Mucosa of rectum (tissue), 2 donors: ENCODE data around the gene LNP1.

Source experiments
- H3K27ac ChIP-seq, 2 donors: one replicate each; pipeline ENCODE4 v1.7.0; 2013; ENCODE audit warnings: inconsistent platforms in 2 of 2, low read depth in 2 of 2, low read length in 2 of 2
- H3K27me3 ChIP-seq, 2 donors: one replicate each; pipeline ENCODE4 v1.7.0; 2013; ENCODE audit warnings: low read length in 2 of 2; ENCODE audit not compliant: control insufficient read depth in 2 of 2, insufficient read depth in 2 of 2
- H3K36me3 ChIP-seq, 2 donors: one replicate each; pipeline ENCODE4 v1.7.0; 2013; ENCODE audit warnings: low read length in 2 of 2; ENCODE audit not compliant: control insufficient read depth in 2 of 2, insufficient read depth in 2 of 2
- H3K4me1 ChIP-seq, 2 donors: one replicate each; pipeline ENCODE4 v1.7.0; 2013; ENCODE audit warnings: low read length in 2 of 2, mild to moderate bottlenecking in 1 of 2; ENCODE audit not compliant: control insufficient read depth in 2 of 2, insufficient read depth in 2 of 2
- H3K4me3 ChIP-seq, 2 donors: one replicate each; pipeline ENCODE4 v1.7.0; 2013; ENCODE audit warnings: low read length in 2 of 2
- H3K9ac ChIP-seq, 2 donors: one replicate each; pipeline ENCODE4 v1.7.0; 2013; ENCODE audit warnings: low read length in 2 of 2, low read depth in 1 of 2, mild to moderate bottlenecking in 1 of 2
- H3K9me3 ChIP-seq, 2 donors: one replicate each; pipeline ENCODE4 v1.7.0; 2013; ENCODE audit warnings: low read length in 2 of 2; ENCODE audit not compliant: control insufficient read depth in 2 of 2
- donor health status: healthy.
- donor health status: Normal muscosa, but diverticular disease.

Gene LNP1

DNA sequence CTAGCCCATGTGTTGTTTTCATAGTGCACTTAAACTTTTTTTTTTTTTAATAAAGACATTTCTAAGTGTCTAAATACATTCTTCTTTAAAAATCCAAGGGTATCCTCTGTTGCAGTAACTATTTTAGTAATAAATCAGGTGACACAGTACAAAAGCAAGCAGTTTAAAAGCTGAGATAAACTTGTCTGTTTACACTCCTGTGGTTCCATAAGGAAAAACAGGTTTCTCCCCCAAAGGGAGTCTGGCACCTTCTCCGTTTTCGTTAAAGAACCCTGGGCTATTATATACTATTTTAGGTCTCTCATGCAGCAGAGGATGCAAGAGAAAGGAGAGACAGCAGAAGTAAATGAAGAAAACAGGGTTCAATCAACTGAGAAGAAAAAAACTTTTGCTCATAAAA is 47.9 kb downstream of the LNP1 start:
- H3K36me3 ChIP-seq, result no peaks in the 10 kb centered on the region
- H3K27ac ChIP-seq, result no peak overlapping the region
- no peak overlapping the region for H3K4me3 ChIP-seq
- no peaks in the 10 kb centered on the region for H3K27me3 ChIP-seq
- no peaks in the 10 kb centered on the region for H3K9me3 ChIP-seq
- no peaks in the 10 kb centered on the region for H3K4me1 ChIP-seq
- no peak overlapping the region for H3K9ac ChIP-seq

DNA sequence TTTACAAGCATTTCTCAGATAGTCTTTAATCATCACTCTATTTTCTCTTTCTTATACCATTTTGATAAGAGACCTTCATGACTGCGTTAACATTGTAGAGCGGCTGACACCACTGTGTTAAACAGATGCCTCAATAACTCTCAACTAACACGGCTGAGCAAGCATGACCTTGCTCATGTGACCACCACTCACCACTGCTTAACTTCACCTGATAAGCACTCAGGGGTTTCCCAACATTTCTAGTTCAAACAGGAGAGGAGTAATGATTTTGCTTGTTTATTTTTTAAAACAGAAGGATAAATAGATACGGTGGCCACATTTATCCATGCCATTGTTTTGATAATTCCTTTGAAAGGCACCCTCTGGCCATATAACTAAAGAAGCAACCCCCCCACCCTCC is 53.3 kb downstream of the LNP1 start:
- H3K27ac ChIP-seq, result no peak overlapping the region
- H3K9ac ChIP-seq, result no peak overlapping the region
- H3K4me1 ChIP-seq, result no peaks in the 10 kb centered on the region
- H3K36me3 ChIP-seq, result no peaks in the 10 kb centered on the region
- H3K27me3 ChIP-seq, result no peaks in the 10 kb centered on the region
- no peaks in the 10 kb centered on the region for H3K9me3 ChIP-seq
- H3K4me3 ChIP-seq, result no peak overlapping the region

DNA sequence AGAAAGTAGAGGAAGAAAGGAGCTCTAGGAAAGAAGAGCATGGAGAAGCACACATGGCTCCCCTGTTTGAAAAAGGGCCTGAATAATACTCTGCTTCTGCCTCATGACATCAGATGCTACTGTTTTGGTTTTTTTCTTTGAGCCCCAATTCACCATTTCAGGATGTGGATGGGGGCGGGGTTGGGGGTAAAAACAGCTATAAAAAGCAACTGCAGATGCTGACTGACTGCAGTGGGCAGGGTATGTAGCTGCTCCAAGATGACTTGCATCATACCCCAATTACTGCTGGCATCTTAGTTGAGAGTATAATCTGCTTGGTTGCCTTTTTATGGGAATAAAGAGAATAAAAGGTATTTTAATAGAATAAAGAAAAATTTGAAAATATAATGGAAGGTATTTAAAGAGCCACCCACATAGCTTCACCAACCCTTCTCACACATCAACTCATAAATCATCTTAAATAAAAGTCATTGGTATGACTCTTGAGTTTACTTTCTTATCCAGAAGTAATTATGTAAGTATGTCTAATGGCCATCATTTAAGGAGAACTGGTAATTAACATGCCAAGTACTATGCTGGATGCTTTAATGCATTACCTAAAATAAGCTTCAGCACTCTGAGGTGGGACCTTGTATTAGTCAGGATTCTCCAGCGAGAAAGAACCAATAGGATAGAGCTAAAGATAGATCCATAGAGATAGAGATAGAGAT is 54.7 kb downstream of the LNP1 start:
- H3K27ac ChIP-seq, result no peak overlapping the region
- no peak overlapping the region for H3K9ac ChIP-seq
- H3K27me3 ChIP-seq, result no peaks in the 10 kb centered on the region
- H3K4me1 ChIP-seq, result no peaks in the 10 kb centered on the region
- H3K9me3 ChIP-seq, result no peaks in the 10 kb centered on the region
- H3K4me3 ChIP-seq, result no peak overlapping the region
- no peaks in the 10 kb centered on the region for H3K36me3 ChIP-seq

DNA sequence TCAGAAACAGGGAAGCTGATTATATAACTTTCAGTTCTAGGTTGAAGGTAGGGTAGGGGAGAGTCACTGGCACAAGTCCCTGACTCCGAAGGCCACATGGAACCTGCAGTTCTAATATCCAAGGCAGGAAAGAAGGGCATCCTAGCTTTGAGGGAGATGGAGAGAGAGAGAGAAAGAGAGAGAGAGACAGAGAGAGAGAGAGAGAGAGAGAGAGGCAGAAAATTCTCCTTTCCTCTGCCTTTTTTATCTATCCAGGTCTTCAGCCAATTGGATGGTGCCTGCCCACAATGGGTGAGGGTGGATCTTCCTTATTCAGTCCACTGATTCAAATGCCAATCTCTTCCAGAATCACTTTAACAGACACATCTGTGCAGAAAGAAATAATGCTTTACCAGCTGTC is 55.4 kb downstream of the LNP1 start:
- Histone ChIP-seq H3K4me1 (no peaks in the 10 kb centered on the region), H3K4me3 (no peak overlapping the region), H3K27me3 (no peaks in the 10 kb centered on the region), H3K27ac (no peak overlapping the region), H3K9ac (no peak overlapping the region), H3K9me3 (no peaks in the 10 kb centered on the region), H3K36me3 (no peaks in the 10 kb centered on the region)

DNA sequence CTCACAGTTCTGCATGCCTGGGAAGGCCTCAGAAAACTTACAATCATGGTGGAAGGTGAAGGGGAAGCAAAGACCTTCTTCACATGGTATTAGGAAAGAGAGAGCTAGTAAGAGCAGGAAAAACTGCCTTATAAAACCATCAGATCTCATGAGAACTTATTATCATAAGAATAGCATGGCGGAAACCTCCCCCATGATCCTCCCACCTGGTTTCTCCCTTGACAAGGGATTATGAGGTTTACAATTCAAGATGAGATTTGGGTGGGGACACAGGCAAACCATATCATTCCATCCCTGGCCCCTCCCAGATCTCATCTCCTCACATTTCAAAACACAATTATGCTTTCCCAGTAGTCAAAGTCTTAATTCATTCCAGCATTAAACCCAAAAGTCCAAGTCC is 56.5 kb downstream of the LNP1 start:
- Histone ChIP-seq H3K36me3 (no peaks in the 10 kb centered on the region), H3K4me3 (no peak overlapping the region), H3K9ac (no peak overlapping the region), H3K27ac (no peak overlapping the region), H3K27me3 (no peaks in the 10 kb centered on the region), H3K4me1 (no peaks in the 10 kb centered on the region), H3K9me3 (no peaks in the 10 kb centered on the region)

DNA sequence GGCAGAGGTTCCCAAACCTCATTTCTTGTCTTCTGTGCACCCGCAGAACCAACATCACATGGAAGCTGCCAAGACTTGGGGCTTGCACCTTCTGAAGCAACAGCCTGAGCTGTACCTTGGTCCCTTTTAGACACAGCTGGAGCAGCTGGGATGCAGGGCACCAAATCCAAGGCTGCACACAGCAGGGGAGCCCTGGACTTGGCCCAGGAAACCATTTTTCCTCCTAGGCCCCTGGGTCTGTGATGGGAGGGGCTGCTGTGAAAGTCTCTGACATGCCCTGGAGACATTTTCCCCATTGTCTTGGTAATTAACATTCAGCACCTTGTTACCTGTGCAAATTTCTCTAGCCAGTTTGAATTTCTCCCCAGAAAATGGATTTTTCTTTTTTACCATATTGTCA is 57.5 kb downstream of the LNP1 start:
- Histone ChIP-seq H3K36me3 (no peaks in the 10 kb centered on the region), H3K9ac (no peak overlapping the region), H3K27ac (no peak overlapping the region), H3K4me3 (no peak overlapping the region), H3K4me1 (no peaks in the 10 kb centered on the region), H3K27me3 (no peaks in the 10 kb centered on the region), H3K9me3 (no peaks in the 10 kb centered on the region)

DNA sequence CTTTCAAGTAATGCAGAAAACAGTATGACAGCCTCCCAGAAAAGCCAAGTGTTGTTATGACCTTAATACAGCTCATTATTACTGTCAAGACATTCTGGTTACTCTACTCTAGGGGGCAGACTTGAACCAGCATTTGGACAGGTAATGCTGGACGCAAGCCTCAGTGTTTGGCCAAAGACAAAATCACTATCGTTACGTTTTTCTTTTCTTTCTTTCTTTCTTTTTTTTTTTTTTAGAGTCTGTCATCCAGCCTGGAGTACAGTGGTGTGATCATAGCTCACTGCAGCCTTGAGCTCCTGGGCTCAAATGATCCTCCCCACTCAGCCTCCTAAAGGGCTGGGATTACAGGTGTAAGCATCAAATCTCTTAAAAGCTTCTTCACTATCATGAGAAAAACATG is 61.7 kb downstream of the LNP1 start:
- Histone ChIP-seq H3K9ac (no peak overlapping the region), H3K36me3 (no peaks in the 10 kb centered on the region), H3K27ac (no peak overlapping the region), H3K4me3 (no peak overlapping the region), H3K27me3 (no peaks in the 10 kb centered on the region), H3K4me1 (no peaks in the 10 kb centered on the region), H3K9me3 (no peaks in the 10 kb centered on the region)

DNA sequence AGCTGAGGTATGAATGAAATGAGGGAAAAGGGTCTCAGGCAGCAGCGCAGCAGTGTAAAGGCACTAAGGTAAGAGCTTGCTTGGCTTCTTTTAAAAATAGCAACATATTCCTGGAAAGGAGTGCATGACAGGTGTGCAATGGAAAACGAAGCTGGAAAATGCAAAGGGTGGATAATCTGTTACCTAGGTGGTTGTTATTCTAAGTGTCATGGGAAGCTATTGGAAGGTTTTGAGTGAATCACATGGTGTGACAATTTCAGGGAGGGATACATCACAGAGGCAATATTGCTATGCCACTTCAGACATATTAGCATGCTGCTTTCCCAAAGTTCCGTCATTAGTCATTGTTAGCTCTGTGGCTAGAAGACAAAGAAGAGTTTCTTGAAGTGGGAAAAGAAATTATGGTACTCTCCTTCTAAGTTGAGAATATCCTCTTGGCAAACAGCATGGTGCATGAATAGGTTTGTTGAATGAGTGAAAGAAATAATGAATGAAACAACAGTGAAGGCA is 62.4 kb downstream of the LNP1 start:
- no peaks in the 10 kb centered on the region for H3K36me3 ChIP-seq
- H3K9ac ChIP-seq, result no peak overlapping the region
- no peak overlapping the region for H3K4me3 ChIP-seq
- no peak overlapping the region for H3K27ac ChIP-seq
- no peaks in the 10 kb centered on the region for H3K4me1 ChIP-seq
- no peaks in the 10 kb centered on the region for H3K27me3 ChIP-seq
- H3K9me3 ChIP-seq, result no peaks in the 10 kb centered on the region

DNA sequence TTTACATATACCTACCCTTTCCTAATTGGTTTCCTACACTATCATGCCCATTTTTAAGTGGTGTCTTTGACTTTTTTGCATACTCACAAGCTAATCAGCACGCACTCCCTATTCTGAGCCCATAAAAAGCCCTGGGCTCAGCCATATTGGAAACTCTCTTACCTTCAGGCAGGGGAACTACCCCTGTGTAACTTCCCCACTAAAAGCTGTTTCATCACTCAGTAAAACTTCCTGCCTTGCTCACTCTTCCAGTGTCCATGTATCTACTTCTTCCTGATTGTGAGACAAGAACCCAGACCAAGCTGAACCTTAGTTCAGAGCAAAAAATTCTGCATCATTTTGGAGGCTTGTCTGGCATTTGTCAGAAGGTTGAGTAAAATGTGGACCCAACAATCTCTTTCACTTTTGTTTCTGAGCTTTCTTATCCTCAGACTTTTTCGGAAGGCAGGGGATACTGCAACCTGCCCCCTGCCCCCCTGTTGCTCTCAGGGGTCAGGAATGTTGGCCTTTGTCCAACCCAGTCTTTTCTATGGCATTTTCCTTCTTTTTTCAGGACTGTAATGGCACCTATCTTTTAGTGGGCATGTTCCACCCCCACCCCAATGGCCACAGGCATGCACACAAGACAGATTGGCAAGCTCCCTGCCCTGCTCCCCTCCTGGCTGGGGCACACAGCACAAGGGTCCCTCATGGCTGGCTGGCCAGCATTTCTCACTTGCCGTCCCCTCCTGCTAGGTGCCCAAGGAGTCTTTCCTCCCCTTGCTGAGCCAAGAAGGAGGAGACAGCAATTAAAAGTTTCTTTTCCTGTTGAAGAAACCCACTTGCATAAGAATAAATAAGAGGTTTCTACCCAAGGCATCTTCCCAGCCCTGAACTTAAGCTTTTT is 64.8 kb downstream of the LNP1 start:
- H3K9ac ChIP-seq, result no peak overlapping the region
- no peak overlapping the region for H3K27ac ChIP-seq
- no peak overlapping the region for H3K4me3 ChIP-seq

DNA sequence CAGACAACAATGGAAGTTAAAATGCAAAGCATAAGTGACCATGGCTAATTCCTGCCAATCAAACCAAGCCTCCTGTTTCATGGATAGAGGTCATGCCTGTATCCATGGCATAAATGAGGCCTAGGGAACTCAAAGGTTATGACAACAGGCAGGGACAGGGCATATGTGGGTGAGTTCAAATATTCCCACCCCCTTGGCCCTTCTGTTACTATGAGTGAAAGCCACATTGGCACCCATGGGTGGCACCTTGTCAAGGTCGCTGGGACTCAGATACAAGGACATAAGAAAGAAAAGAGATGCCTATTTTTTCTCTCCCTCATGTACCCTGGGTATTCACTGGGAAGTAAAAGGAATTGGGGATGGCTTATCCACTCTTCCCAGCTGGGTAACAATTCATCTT is 65.8 kb downstream of the LNP1 start:
- no peaks in the 10 kb centered on the region for H3K27me3 ChIP-seq
- H3K9me3 ChIP-seq, result no peaks in the 10 kb centered on the region
- H3K9ac ChIP-seq, result no peak overlapping the region
- no peak overlapping the region for H3K4me3 ChIP-seq
- no peaks in the 10 kb centered on the region for H3K36me3 ChIP-seq
- no peaks in the 10 kb centered on the region for H3K4me1 ChIP-seq
- no peak overlapping the region for H3K27ac ChIP-seq

More for the DNA sequence above, 64.8 kb downstream of the LNP1 start:
- Histone ChIP-seq H3K27me3 (no peaks in the 10 kb centered on the region), H3K36me3 (no peaks in the 10 kb centered on the region), H3K4me1 (no peaks in the 10 kb centered on the region), H3K9me3 (no peaks in the 10 kb centered on the region)
